BLaER1 (cell line): ENCODE measurements around the gene TC2N.

Experiments
- H3K27ac ChIP-seq: shearing (Covaris generic); formaldehyde crosslinking; 2 replicates; pipeline ENCODE4 v1.8.1; 2022
- H3K27me3 ChIP-seq: shearing (Covaris generic); formaldehyde crosslinking; 2 replicates; pipeline ENCODE4 v1.8.1; 2022
- H3K36me3 ChIP-seq: shearing (Covaris generic); formaldehyde crosslinking; 2 replicates; pipeline ENCODE4 v1.8.1; 2022
- H3K4me1 ChIP-seq: shearing (Covaris generic); formaldehyde crosslinking; 2 replicates; pipeline ENCODE4 v1.8.1; 2022
- H3K4me2 ChIP-seq: shearing (Covaris generic); formaldehyde crosslinking; 2 replicates; pipeline ENCODE4 v1.8.1; 2022
- H3K4me3 ChIP-seq: shearing (Covaris generic); formaldehyde crosslinking; 2 replicates; pipeline ENCODE4 v1.8.1; 2022
- H3K9ac ChIP-seq: shearing (Covaris generic); formaldehyde crosslinking; 2 replicates; pipeline ENCODE4 v1.8.1; 2022
- H3K9me3 ChIP-seq: shearing (Covaris generic); formaldehyde crosslinking; 2 replicates; pipeline ENCODE4 v1.8.1; 2022
- H4K20me1 ChIP-seq: shearing (Covaris generic); formaldehyde crosslinking; 2 replicates; pipeline ENCODE4 v1.8.1; 2022
- Cebpa-rat ChIP-seq: shearing (Covaris generic); IDR thresholded peaks from 2 replicates; pipeline ENCODE4 v1.8.1; 2022

Gene TC2N

DNA sequence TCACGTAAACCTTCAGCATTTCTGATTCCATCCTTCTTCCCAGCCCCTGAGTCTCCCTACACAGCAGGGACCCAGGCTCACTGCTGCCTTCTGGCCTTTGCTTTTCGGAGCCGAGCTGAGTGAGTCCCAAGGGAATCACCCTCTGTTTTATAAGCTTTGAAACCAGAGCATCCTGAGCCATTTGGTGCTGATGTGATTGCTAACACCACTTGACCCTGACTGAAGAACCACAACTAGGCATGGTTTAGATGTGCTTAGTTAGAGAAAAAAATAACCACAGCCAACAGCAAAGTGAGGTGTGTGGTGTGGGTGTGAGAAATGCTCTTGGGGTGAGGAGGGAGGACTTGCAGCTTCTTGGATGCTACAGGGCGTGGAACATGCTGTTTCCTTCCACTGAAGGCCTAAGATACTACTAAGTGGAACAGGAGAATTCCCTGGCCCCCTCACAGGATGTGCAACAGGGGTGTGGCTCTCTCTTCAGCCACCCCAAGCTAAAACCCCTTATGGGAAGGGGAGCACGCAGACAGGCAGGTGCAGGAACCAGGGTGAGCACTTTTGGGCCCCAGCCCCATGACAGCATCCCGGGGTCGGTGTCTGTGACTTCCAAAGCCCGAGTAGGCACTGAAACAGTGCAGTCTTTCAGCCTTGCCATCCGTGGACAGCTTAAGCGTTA is at the start of gene TC2N:
TSS of gene TC2N (minus strand) at position 221 of the 673 bp plus-strand sequence. CDS start 53,767 bp downstream, outside the sequence.
- Histone ChIP-seq H3K9ac (no peak within 1 kb of the TSS; the same call in 1 of the 2 replicates), H4K20me1 (no peaks in the 10 kb centered on the region), H3K4me3 (no peak within 1 kb of the TSS), H3K4me2 (peak within 1 kb of the TSS; percentile 77), H3K27ac (0 out of 2 replicates have a peak within 1 kb of the TSS, but pooled peaks have one; percentile 14), H3K9me3 (peaks cover 12% of the 10 kb centered on the region), H3K27me3 (no peaks in the 10 kb centered on the region), H3K36me3 (no peaks in the 10 kb centered on the region), H3K4me1 (peaks cover 52% of the 10 kb centered on the region)
- TF ChIP-seq Cebpa-rat: no peak

DNA sequence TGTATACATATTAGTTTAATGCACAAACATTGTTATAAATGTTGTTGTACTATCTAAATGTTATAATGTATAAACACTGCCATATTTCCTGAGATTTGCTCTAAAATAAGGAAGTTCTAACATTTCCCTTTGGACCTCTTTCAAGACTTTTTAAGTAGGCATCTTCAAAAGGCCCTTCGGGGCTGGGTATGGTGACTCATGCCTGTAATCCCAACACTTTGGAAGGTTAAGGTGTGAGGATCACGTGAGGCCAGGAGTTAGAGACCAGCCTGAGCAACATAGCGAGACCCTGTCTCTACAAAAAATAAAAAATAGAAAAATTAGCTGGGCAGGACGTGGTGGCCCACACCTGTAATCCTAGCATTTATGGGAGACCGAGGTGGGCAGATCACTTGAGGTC is 44.7 kb upstream of the TC2N start:
- Histone ChIP-seq H3K27me3 (no peaks in the 10 kb centered on the region), H3K4me2 (peak overlapping the region; percentile 41; the same call in 1 of the 2 replicates), H3K36me3 (no peaks in the 10 kb centered on the region), H3K9me3 (no peaks in the 10 kb centered on the region), H3K4me3 (no peak overlapping the region), H4K20me1 (no peaks in the 10 kb centered on the region), H3K27ac (no peak overlapping the region), H3K4me1 (peaks cover 12% of the 10 kb centered on the region; the same call in 1 of the 2 replicates), H3K9ac (no peak overlapping the region)
- no peak for TF ChIP-seq Cebpa-rat

- Histone ChIP-seq H3K4me2 (peak overlapping the region; percentile 41), H3K9me3 (no peaks in the 10 kb centered on the region)
Observed at GRCh38 chr14:91911474-91912032, 44.2 kb upstream of the TC2N start.

GRCh38 chr14:91910196-91910595 is 42.9 kb upstream of the TC2N start:
- Histone ChIP-seq H3K4me1 (peaks cover 12% of the 10 kb centered on the region; the same call in 1 of the 2 replicates), H3K27ac (no peak overlapping the region), H3K4me2 (no peak overlapping the region), H3K4me3 (no peak overlapping the region), H3K9ac (no peak overlapping the region), H3K27me3 (no peaks in the 10 kb centered on the region), H3K36me3 (no peaks in the 10 kb centered on the region), H3K9me3 (no peaks in the 10 kb centered on the region), H4K20me1 (no peaks in the 10 kb centered on the region)
- TF ChIP-seq Cebpa-rat: no peak

More at GRCh38 chr14:91911474-91912032, 44.2 kb upstream of the TC2N start:
- H3K36me3 ChIP-seq: no peaks in the 10 kb centered on the region
- no peak overlapping the region for H3K4me3 ChIP-seq
- H3K27me3 ChIP-seq: no peaks in the 10 kb centered on the region
- no peak for TF ChIP-seq Cebpa-rat
- H3K4me1 ChIP-seq: peaks cover 12% of the 10 kb centered on the region; the same call in 1 of the 2 replicates
- no peaks in the 10 kb centered on the region for H4K20me1 ChIP-seq
- H3K9ac ChIP-seq: no peak overlapping the region
- H3K27ac ChIP-seq: 0 out of 2 replicates have a peak overlapping the region, but pooled peaks have one; percentile 27

- H3K4me1 ChIP-seq: peaks cover 4% of the 10 kb centered on the region; the same call in 1 of the 2 replicates
Observed at GRCh38 chr14:91906374-91906773, 39.0 kb upstream of the TC2N start.

GRCh38 chr14:91904956-91905645 is 37.8 kb upstream of the TC2N start:
- no peaks in the 10 kb centered on the region for H3K36me3 ChIP-seq
- no peak for TF ChIP-seq Cebpa-rat
- H3K27me3 ChIP-seq: no peaks in the 10 kb centered on the region

More at GRCh38 chr14:91906374-91906773, 39.0 kb upstream of the TC2N start:
- no peak overlapping the region for H3K4me3 ChIP-seq
- no peak overlapping the region for H3K9ac ChIP-seq
- no peaks in the 10 kb centered on the region for H3K27me3 ChIP-seq
- TF ChIP-seq Cebpa-rat: no peak
- H3K27ac ChIP-seq: no peak overlapping the region
- no peaks in the 10 kb centered on the region for H3K9me3 ChIP-seq
- H3K36me3 ChIP-seq: no peaks in the 10 kb centered on the region
- no peaks in the 10 kb centered on the region for H4K20me1 ChIP-seq
- H3K4me2 ChIP-seq: no peak overlapping the region

GRCh38 chr14:91904483-91904882 is 37.1 kb upstream of the TC2N start:
- no peaks in the 10 kb centered on the region for H3K27me3 ChIP-seq
- no peaks in the 10 kb centered on the region for H3K36me3 ChIP-seq
- H3K27ac ChIP-seq: no peak overlapping the region
- H3K4me2 ChIP-seq: no peak overlapping the region
- H3K9ac ChIP-seq: no peak overlapping the region
- H3K4me3 ChIP-seq: no peak overlapping the region
- no peaks in the 10 kb centered on the region for H4K20me1 ChIP-seq
- no peaks in the 10 kb centered on the region for H3K9me3 ChIP-seq
- no peaks in the 10 kb centered on the region for H3K4me1 ChIP-seq
- no peak for TF ChIP-seq Cebpa-rat

More at GRCh38 chr14:91904956-91905645, 37.8 kb upstream of the TC2N start:
- no peak overlapping the region for H3K4me3 ChIP-seq
- H3K27ac ChIP-seq: no peak overlapping the region
- H3K4me1 ChIP-seq: no peaks in the 10 kb centered on the region
- no peak overlapping the region for H3K9ac ChIP-seq
- H3K9me3 ChIP-seq: no peaks in the 10 kb centered on the region
- no peaks in the 10 kb centered on the region for H4K20me1 ChIP-seq
- H3K4me2 ChIP-seq: no peak overlapping the region

DNA sequence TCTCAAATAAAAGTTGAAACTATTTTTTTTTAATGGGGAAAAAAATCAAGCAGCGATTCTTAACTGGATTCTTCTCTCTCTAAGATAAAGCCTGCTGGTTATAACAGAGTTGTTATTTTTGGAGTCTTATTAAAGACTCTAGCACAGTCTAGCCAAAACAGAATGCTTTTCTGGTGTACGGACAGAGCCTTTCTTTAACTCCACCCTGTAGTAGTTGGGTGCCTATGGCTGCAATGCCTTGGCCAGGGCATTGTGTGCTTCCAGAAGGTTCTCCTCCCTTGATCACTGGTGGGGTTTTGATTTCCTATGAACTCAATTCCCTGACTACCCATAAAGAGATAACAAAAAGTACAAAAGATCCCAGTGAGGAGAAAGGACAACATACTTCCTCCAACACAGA is 35.7 kb upstream of the TC2N start:
- Histone ChIP-seq H4K20me1 (no peaks in the 10 kb centered on the region), H3K4me1 (no peaks in the 10 kb centered on the region), H3K4me3 (no peak overlapping the region), H3K36me3 (no peaks in the 10 kb centered on the region), H3K9me3 (no peaks in the 10 kb centered on the region), H3K27ac (no peak overlapping the region), H3K4me2 (no peak overlapping the region), H3K9ac (no peak overlapping the region), H3K27me3 (no peaks in the 10 kb centered on the region)
- no peak for TF ChIP-seq Cebpa-rat

GRCh38 chr14:91902336-91902735 is 35.0 kb upstream of the TC2N start:
- Histone ChIP-seq H3K27me3 (no peaks in the 10 kb centered on the region), H3K36me3 (no peaks in the 10 kb centered on the region), H3K4me2 (no peak overlapping the region), H3K9ac (no peak overlapping the region), H3K4me1 (no peaks in the 10 kb centered on the region), H3K9me3 (no peaks in the 10 kb centered on the region), H3K4me3 (no peak overlapping the region), H4K20me1 (no peaks in the 10 kb centered on the region), H3K27ac (no peak overlapping the region)
- TF ChIP-seq Cebpa-rat: no peak
